GM12864 (cell line): Measurements from ENCODE around the gene MCTP1.

Experiments
- DNase-seq: peaks from one replicate; pipeline ENCODE4 v3.0.0-alpha.2; 2011; ENCODE audit warnings: low read depth
- H3K4me3 ChIP-seq: 2 replicates; pipeline ENCODE4 v1.5.1; 2011; ENCODE audit warnings: mild to moderate bottlenecking, low read depth, low read length, control low read depth
- CTCF ChIP-seq: IDR thresholded peaks from 2 replicates; pipeline ENCODE4 v1.5.1; 2011; ENCODE audit warnings: low read depth, mild to moderate bottlenecking, moderate library complexity, low read length, control low read depth, inconsistent platforms; ENCODE audit errors: missing control alignments

Gene MCTP1

GRCh38 chr5:95044096-95044495 lies 240.8 kb downstream of the MCTP1 start:
- DNase-seq = no peak
- no peak for TF ChIP-seq CTCF
- H3K4me3 ChIP-seq = no peak overlapping the region

GRCh38 chr5:95043648-95044047 lies 241.2 kb downstream of the MCTP1 start:
- no peak for DNase-seq
- no peak overlapping the region for H3K4me3 ChIP-seq
- no peak for TF ChIP-seq CTCF

GRCh38 chr5:95043234-95043633 lies 241.7 kb downstream of the MCTP1 start:
- TF ChIP-seq CTCF = no peak
- DNase-seq = no peak
- H3K4me3 ChIP-seq = no peak overlapping the region

- DNase-seq = no peak
- TF ChIP-seq CTCF = no peak
These were observed 242.9 kb downstream of the MCTP1 start for GRCh38 chr5:95042037-95042436.

GRCh38 chr5:95035891-95036685 lies 248.8 kb downstream of the MCTP1 start:
- no peak for DNase-seq
- H3K4me3 ChIP-seq = no peak overlapping the region
- no peak for TF ChIP-seq CTCF

More at GRCh38 chr5:95042037-95042436, 242.9 kb downstream of the MCTP1 start:
- H3K4me3 ChIP-seq = no peak overlapping the region

- no peak for TF ChIP-seq CTCF
- DNase-seq = no peak
- H3K4me3 ChIP-seq = no peak overlapping the region
These were observed 252.1 kb downstream of the MCTP1 start for GRCh38 chr5:95032801-95033200.
